Keratinocyte (primary cell): ENCODE data around the gene WDR47.

Experiments
- CTCF ChIP-seq, 3 experiments: IDR thresholded peaks in 1 of 3; conservative IDR thresholded peaks in 1 of 3; optimal IDR thresholded peaks in 1 of 3; 2 replicates in 2 of 3; 3 replicates in 1 of 3; pipeline versions ENCODE3 to v1.5.1; 2011; ENCODE audit warnings: low read length in 3 of 3, mild to moderate bottlenecking in 3 of 3, moderate library complexity in 2 of 3, control low read depth in 1 of 3, inconsistent platforms in 1 of 3; ENCODE audit not compliant: insufficient read depth in 2 of 3; ENCODE audit errors: extremely low read depth in 1 of 3
- EZH2 ChIP-seq: IDR thresholded peaks from one replicate; pipeline ENCODE4 v1.6.1; 2012; ENCODE audit warnings: inconsistent platforms, mild to moderate bottlenecking, low read length, moderate library complexity

DNA sequence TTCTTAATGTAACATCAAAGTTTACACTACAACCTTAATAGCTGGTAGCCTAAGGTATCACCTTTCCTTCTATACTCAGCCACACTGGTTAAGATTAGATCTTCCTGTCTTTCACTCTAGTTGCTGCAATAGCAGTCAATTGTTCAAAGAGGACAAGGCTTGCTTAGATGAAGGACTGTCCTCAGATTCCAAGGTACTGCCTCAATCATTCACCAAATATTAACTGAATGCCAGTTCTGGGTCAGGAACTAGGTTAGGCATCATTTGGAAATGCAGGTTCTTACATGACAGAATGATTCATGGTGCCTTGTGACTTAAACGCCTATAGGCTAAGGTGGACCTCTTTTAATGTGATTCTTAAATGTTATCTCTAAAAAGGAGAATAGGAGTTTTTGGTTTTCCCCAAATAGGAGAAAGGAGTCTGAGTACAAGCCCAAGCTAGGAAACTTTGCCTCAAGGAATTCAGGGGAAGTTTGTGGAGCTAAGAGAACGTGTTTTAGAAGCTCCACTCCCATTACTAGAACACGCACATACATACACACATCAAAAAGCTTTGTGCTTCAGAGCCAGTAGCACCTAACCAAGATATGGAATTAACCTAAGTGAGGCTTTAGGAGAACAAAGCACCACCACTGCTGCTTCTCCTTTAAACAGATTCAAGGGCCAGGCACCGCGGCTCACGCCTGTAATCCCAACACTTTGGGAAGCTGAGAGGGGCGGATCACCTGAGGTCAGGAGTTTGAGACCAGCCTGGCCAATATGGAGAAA, 8.5 kb upstream of the WDR47 start:
- no peak for TF ChIP-seq CTCF (optimal IDR thresholded peaks at IDR 0.05 in 1 of 3, IDR thresholded peaks at IDR 0.05 in 1 of 3, conservative IDR thresholded peaks at IDR 0.05 in 1 of 3; ENCODE audit: extremely low read depth in 1 of 3, insufficient read depth in 2 of 3, low read length in 3 of 3)
- no peak for TF ChIP-seq EZH2
